Fibroblast of the aortic adventitia (primary cell): ENCODE measurements around the gene DCUN1D1. TPM values are rescaled to one million over a fixed set of nuclear protein-coding genes. Genes with fewer than 3 reads are reported as not detected.

Source experiments
- DNase-seq: peaks from one replicate; pipeline ENCODE4 v3.0.0-alpha.2; 2010; ENCODE audit warnings: low read depth
- H3K4me3 ChIP-seq: 2 replicates; pipeline ENCODE4 v1.5.1; 2011; ENCODE audit warnings: low read depth, mild to moderate bottlenecking, control low read depth, low read length, moderate library complexity
- CTCF ChIP-seq: IDR thresholded peaks from 2 replicates; pipeline ENCODE4 v1.5.1; 2011; ENCODE audit warnings: mild to moderate bottlenecking, low read length, control low read depth, inconsistent platforms; ENCODE audit not compliant: insufficient read depth
- total RNA-seq: library from RNA; depleted of rRNA; stranded (reverse); fragments of >200 nt; gene quantifications from 2 replicates; pipeline ENCODE4 v1.2.3, GENCODE V29; 2012; ENCODE audit warnings: low replicate concordance

Gene DCUN1D1
- total RNA-seq, 1 donor = 49.5 TPM

- no peak for DNase-seq
- no peak overlapping the region for H3K4me3 ChIP-seq
- no peak for TF ChIP-seq CTCF
Observed at GRCh38 chr3:182940266-182940808, 40.0 kb downstream of the DCUN1D1 start.

DNA sequence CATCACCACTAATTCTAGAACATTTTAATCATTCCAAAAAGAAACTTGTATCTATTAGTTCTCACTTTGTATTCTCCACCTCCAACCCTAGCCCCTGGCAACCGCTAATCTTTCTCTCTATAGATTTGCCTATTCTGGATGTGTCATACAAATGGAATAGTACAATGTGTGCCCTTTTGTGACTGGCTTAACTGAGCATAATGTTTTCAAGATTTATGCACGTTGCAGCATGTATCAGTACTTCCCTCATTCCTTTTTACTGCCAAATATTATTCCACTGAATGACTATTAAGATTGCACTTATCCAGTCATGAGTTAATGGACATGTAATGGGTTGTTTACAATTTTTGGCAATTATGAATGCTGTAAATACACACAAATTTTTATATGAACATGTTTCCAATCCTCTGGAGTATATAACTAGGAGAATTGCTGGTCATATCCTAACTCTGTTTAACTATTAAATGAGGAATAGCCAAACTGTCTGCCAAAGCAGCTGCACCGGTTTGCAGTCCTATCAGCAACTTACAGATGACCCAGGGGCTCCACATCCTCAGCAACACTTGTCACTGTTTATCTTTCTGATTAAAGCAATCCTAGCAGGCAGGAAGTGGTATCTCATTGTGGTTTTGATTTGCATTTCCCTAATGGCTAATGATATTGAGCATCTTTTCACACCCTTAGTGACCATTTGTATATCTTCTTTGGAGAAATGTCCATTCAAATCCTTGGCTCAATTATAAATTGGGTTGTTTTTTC is 42.9 kb downstream of the DCUN1D1 start:
- no peak for DNase-seq

GRCh38 chr3:182936918-182937285 is 43.4 kb downstream of the DCUN1D1 start:
- H3K4me3 ChIP-seq = no peak overlapping the region
- no peak for TF ChIP-seq CTCF
- no peak for DNase-seq

More for the DNA sequence above, 42.9 kb downstream of the DCUN1D1 start:
- no peak for TF ChIP-seq CTCF
- H3K4me3 ChIP-seq = no peak overlapping the region

GRCh38 chr3:182936239-182936917 is 44.0 kb downstream of the DCUN1D1 start:
- no peak overlapping the region for H3K4me3 ChIP-seq
- no peak for DNase-seq
- TF ChIP-seq CTCF = no peak

DNA sequence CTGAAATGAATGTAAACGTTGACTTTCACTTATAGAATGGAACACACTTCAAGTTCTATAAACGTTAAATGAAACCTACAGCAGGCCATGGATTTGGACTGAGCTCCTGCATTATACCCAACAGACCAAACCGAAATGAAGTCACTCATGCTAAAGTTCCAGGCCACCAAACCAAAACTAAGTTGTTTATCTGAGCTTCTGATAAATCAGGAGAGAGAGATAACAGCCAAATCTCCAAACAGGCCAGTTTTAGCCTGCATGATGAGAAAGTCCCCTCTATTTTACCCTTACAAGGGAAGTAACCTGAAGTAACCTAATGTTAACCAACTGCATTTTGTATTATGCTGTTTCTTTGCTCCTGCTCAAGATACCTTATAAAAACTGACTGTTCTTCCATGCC is 44.5 kb downstream of the DCUN1D1 start:
- no peak for DNase-seq
- no peak overlapping the region for H3K4me3 ChIP-seq
- TF ChIP-seq CTCF = no peak

DNA sequence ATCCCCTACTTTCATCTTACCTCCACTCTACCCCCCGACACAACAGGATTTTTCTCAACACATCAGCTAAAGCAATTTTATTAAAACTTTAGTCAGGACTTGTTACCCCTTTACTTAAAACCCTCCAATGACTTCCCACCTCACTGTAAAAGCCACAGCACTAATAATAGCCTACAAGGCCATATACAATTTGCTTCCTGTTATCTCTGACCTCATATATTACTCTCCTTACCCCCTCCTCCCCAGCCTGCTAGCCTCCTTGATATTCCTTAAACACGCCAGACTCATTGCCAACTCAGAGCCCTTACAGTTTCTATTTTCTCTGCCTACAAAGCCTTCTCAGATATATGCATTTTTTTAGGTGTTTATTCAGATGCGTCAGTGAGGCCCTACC is 54.4 kb downstream of the DCUN1D1 start:
- no peak for DNase-seq
- TF ChIP-seq CTCF = no peak
- H3K4me3 ChIP-seq = no peak overlapping the region
